AG04450 (cell line): ENCODE results near the gene IFNGR1. TPM values are rescaled to one million over a fixed set of nuclear protein-coding genes. Genes with fewer than 3 reads are reported as not detected.

ENCODE experiments used
- CTCF ChIA-PET: fragments of 300-600, 350-600 bp; formaldehyde crosslinking; extraction: SDS; loops from one replicate; lab custom pipeline; 2022; ENCODE audit warnings: antibody characterized with exemption, inconsistent platforms; lab: Charles Lee
- POLR2A ChIA-PET: fragments of 350-600 bp; formaldehyde crosslinking; extraction: SDS; loops from one replicate; lab custom pipeline; 2021; ENCODE audit warnings: antibody characterized with exemption, inconsistent platforms; lab: Yijun Ruan, JAX
- DNase-seq: peaks from one replicate; pipeline ENCODE4 v3.0.0-alpha.2; 2011; ENCODE audit warnings: low read depth, low spot score
- H3K27ac ChIP-seq: one replicate; pipeline ENCODE4 v1.5.1; 2012; ENCODE audit warnings: low read depth, low read length, control low read depth
- H3K27me3 ChIP-seq: one replicate; pipeline ENCODE4 v1.6.0; 2012; ENCODE audit warnings: low read length; ENCODE audit not compliant: control insufficient read depth, insufficient read depth
- H3K4me3 ChIP-seq: 2 replicates; pipeline ENCODE4 v1.5.1; 2011; ENCODE audit warnings: mild to moderate bottlenecking, low read depth, low read length, control low read depth
- H3K9me3 ChIP-seq: 2 replicates; pipeline ENCODE4 v1.5.1; 2012; ENCODE audit warnings: low read length; ENCODE audit not compliant: control insufficient read depth, insufficient read depth
- CTCF ChIP-seq: IDR thresholded peaks from 2 replicates; pipeline ENCODE4 v1.5.1; 2011; ENCODE audit warnings: low read depth, low read length, control low read depth, inconsistent platforms
- polyA plus RNA-seq: library from polyadenylated mRNA; depleted of rRNA; stranded (reverse); fragments of >200 nt; gene quantifications from 2 replicates; pipeline ENCODE4 v1.2.3, GENCODE V29; 2011

IFNGR1 gene
- polyA plus RNA-seq, 1 experiment: 36.3 TPM

GRCh38 chr6:137227871-137228302, 8.7 kb upstream of the IFNGR1 start:
- DNase-seq: no peak
- TF ChIP-seq CTCF: no peak
- ChIA-PET POLR2A (no interaction called here), CTCF (no interaction called here)
- Histone ChIP-seq H3K4me3 (no peak overlapping the region), H3K9me3 (no peaks in the 10 kb centered on the region), H3K27ac (no peak overlapping the region), H3K27me3 (no peaks in the 10 kb centered on the region)

- no peak for TF ChIP-seq CTCF
- Histone ChIP-seq H3K27ac (no peak overlapping the region), H3K4me3 (no peak overlapping the region), H3K27me3 (no peaks in the 10 kb centered on the region), H3K9me3 (no peaks in the 10 kb centered on the region)
- DNase-seq: no peak
- ChIA-PET POLR2A (no interaction called here), CTCF (no interaction called here)
Measured at GRCh38 chr6:137226697-137227096, 7.5 kb upstream of the IFNGR1 start.

GRCh38 chr6:137224799-137225198, 5.6 kb upstream of the IFNGR1 start:
- no peak for DNase-seq
- Histone ChIP-seq H3K27me3 (no peaks in the 10 kb centered on the region), H3K27ac (no peak overlapping the region), H3K9me3 (no peaks in the 10 kb centered on the region), H3K4me3 (no peak overlapping the region)
- ChIA-PET CTCF (no interaction called here), POLR2A (no interaction called here)
- no peak for TF ChIP-seq CTCF

GRCh38 chr6:137223370-137224131, 4.4 kb upstream of the IFNGR1 start:
- no peak for TF ChIP-seq CTCF
- Histone ChIP-seq H3K4me3 (no peak overlapping the region), H3K27ac (no peak overlapping the region), H3K27me3 (no peaks in the 10 kb centered on the region), H3K9me3 (no peaks in the 10 kb centered on the region; the same call in 1 of the 2 replicates)
- DNase-seq: no peak
- POLR2A ChIA-PET: no interaction called here
- CTCF ChIA-PET: no interaction called here

- POLR2A ChIA-PET: no interaction called here
Measured at GRCh38 chr6:137222381-137222780, 3.2 kb upstream of the IFNGR1 start.

More at GRCh38 chr6:137222381-137222780, 3.2 kb upstream of the IFNGR1 start:
- H3K27ac ChIP-seq: no peak overlapping the region
- H3K4me3 ChIP-seq: no peak overlapping the region
- no peak for DNase-seq
- H3K27me3 ChIP-seq: no peaks in the 10 kb centered on the region
- no peaks in the 10 kb centered on the region; the same call in 1 of the 2 replicates for H3K9me3 ChIP-seq
- no peak for TF ChIP-seq CTCF
- CTCF ChIA-PET: interaction anchor here (0.6 kb wide), 2 partner anchors 92 to 644 kb away, joined by 4 read pairs; no protein-coding TSS in a partner anchor
